CD4-positive, alpha-beta T cell treated with Interleukin-12 subunit alpha and Interleukin-12 subunit beta, for 1 hour (primary cell): Measurements from ENCODE around the gene TMEFF2.

Source experiments
- DNase-seq: peaks from one replicate; pipeline ENCODE4 v3.0.0-alpha.2; 2020

The TMEFF2 gene

DNA sequence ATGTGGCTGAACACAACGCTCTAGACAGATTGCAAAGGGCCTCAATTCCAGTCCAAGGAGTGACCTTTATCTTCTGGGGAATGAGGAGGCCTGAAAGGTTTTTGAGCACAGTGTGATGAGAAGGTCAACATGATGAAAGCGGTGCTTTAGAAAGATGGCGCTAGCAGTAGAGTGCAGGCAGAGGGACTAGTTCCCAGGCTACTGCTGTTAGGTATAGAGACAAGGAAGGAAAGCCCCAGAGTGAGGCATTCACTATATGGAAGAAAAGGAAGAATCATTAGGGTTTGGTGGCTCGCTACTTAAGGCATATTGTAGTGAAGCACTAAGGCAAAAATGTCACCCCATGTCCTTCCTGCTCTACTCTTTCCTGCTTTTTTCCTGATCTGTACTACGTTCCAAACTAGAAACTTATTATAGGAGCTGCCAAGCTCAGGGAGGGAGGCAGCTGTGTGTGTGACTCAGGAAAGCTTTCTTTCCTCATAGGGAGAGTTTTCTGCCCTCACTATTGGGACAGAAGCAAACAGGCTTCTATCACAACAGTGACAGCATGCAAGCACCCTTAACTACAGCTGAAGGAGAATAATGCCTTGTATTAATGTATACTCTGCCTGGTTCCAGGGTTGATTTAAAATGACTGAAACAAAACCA lies 187.0 kb downstream of the TMEFF2 start:
- no peak for DNase-seq

GRCh38 chr2:192005211-192005610 lies 189.5 kb downstream of the TMEFF2 start:
- no peak for DNase-seq

DNA sequence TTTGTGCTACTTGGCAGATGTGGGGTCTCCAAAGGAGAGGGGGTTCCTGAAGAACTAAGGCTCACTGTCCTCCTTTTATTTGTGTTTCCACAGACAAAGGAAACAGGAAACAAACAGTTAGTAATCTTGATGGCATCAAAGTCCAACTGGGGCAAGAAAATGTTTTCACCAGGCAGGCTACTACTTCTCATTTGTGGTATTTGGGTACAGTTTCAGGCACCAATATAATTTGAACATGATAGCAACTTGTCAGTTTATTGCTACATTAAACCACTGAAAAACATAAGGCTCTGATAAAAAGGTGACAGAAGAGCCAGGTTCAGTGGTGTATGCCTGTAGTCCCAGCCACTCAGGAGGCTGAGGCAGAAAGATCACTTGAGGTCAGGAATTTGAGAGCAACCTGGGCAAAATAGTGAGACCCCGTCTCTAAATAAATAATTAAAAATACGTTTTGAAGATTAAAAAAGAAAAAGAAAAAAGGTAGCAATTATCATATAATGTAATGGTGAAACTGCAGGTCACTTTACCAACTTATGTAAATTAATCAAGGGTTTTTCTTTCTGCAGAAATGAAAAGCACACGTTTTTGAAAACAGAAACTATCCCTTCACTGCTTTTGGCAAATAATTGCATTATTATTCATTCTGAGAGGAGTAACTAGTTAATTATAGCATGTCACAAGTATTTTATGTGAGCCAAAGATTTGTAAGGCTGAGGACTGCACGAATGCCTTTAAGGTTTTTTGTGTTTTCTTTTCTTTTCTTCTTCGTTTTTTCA lies 190.4 kb downstream of the TMEFF2 start:
- no peak for DNase-seq

DNA sequence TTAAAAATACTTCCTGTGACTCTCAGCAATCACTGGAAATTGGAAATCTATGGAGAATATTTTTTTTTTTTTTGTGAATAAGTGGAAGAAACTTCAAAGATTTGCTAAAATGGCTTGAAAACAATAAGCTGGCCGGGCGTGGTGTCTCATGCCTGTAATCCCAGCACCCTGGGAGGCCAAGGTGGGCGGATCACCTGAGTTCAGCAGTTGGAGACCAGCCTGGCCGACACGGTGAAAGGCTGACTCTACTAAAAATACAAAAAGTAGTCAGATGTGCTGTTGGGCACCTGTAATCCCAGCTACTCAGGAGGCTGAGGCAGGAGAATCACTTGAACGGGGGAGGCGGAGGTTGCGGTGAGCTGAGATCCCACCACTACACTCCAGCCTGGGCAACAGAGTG lies 192.3 kb downstream of the TMEFF2 start:
- no peak for DNase-seq

DNA sequence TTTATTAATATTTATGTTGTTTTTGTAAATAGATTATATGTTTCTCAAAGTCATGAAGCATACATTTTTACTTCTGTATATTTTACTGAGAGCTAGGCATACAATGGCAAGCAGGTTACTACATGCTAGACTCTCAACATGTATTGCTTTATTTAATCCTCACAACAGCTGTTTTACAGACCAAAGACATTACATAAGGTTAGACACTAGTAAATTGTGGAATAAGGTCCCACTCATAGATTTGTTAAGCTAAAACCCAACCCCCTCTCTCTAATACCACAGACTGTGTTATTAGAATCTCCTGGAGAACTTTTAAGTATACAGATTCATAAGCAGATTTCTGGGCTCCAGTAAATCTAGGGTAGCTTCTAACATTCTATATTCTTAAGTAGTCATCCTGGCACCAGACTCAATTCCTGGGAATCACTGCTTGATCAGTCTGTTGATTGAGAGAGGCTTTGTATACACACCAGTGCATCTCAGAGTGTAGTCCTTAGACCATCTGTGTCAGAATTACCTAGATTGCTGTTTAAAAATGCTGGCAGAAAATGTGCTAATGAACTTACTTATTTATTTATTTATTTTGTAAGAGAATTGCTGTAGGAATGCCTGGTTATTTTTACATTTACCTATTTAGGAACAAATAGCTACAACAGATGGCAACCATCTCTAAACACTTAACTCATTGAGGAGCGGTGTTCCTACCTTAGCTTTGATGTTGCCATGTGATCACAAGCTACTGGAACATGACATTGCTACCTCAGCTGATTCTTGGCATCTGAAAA lies 194.3 kb downstream of the TMEFF2 start:
- no peak for DNase-seq

DNA sequence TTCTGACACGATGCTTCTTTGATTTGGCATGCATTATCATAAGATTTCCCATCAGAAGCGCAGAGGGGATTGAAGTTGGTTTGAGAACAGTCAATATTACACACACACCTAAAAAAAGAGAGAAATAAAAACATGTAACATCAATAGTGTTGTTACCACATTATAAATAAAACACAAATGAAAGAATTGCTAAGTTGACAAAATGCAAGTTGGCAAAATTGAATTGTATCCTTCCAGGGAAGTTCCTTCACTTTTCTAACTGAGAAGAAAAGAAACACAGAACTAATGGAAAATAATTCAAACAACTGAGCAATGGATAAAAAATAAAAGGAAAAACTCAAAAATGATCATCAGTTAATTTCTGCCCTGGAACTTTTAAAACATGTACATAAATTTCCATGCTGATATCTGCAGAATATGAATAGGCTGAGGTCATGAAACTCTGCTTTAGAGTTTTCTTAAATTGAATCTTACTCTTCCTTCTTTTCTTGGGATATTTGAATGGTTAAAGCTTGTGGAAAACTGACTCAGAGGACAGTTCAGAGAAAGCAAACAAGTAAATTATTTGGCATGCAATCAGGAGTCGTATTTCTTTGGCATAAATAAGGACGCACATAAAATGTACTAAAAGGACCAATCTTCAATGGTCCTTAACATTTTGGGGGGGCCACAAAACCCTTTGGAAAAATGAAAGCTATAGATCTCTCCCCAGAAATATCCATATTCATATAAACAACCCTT lies 195.5 kb downstream of the TMEFF2 start:
- no peak for DNase-seq

- no peak for DNase-seq
Observed at GRCh38 chr2:191995285-191995684, 199.4 kb downstream of the TMEFF2 start.

GRCh38 chr2:191994749-191995148 lies 200.0 kb downstream of the TMEFF2 start:
- DNase-seq, result no peak

GRCh38 chr2:191991442-191991841 lies 203.3 kb downstream of the TMEFF2 start:
- DNase-seq, result no peak

DNA sequence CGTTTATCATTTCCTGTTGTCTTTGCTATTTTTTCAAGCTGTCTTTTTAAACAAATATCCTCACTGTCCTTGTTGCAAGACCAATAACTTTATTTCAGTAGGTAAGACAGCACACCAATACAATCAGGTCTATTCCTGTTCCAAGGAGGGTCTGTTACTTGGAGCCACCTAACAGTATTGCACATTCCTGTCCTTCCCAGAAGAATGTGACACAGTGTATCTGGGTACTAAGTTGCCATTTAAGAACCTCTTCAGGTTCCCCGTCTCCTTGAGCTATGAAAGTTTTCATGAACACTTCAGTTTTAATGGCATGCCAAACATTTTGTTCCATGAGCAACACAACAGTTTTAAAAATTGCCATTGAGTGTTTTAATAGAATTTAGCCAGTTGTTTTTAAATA lies 209.0 kb downstream of the TMEFF2 start:
- DNase-seq, result no peak

DNA sequence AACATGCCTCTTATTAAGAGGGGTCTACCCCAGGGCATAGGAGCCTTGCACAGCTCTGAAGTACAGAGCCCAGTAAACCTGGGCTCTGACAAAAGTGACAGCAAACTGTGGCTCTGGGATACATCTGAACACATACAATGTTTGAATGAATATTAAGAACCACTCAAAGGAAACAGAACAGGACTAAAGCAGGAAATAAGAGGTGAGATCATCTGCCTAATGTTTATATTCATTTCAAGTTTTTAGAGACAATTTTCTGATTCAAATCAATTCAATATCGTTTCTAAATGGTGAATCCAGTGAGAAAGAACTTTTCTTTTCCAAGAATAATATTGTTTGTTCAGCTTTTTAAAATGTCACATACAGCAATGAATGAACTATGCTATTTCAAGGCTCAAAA lies 211.1 kb downstream of the TMEFF2 start:
- no peak for DNase-seq

DNA sequence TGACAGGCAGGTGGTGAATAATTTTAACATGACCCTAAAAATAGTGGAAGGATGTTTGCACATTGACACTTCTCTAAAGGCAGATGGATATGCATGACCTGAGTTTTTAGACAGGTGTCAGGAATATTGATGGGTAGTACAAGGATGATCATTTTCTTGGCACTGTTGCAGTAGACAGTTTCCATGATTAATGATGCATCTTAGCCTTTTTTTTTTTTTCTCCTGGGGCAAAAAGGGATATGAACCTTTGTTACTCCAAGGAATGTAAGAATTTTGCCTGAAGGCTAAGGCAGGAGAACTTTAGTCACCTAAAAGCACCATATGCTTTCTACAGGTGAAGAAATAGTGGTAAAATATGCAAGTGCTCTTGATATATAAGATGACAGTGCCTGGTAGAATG lies 211.5 kb downstream of the TMEFF2 start:
- no peak for DNase-seq

GRCh38 chr2:191981706-191982105 lies 213.0 kb downstream of the TMEFF2 start:
- DNase-seq, result no peak

DNA sequence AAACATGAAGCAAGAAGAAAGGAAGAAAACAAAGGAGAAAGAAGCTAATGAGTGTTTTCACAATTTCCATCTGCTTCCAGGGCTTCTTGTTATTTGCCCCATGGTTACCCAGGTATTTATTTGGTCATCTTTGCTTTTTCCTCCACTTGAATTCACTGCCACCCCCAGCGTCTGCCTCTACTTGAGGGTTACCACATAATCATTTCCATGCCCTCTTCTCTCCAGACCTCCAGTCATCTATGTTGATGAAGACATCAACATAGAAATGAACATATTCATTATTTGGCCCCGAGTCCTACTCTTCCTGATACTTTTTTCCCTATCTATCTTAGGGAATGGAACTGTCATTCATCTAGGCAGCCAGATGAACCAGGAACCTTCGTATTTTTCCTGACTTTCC lies 214.2 kb downstream of the TMEFF2 start:
- DNase-seq, result no peak

- no peak for DNase-seq
Observed at GRCh38 chr2:191979221-191979730, 215.5 kb downstream of the TMEFF2 start.

- no peak for DNase-seq
Observed at GRCh38 chr2:191977754-191978153, 217.0 kb downstream of the TMEFF2 start.

DNA sequence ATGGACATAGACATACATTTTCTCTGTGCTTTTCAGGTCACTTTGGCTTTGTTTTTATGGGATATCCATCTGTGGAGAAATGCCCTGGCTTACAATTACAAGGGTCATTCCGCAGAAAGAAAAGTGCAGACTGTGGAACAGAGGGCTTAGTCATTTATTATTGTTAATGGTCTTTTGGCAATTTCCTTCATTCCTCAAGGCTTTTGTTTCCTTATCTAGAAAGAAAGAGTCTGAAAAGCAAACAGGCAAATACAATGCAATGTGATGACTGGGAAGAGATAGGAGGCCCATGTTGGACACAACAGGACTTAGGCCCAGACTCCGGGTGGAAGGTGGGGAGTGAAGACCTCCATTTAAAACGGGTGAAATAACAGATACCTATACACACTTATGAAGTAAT lies 218.3 kb downstream of the TMEFF2 start:
- DNase-seq, result no peak

GRCh38 chr2:191974676-191975075 lies 220.1 kb downstream of the TMEFF2 start:
- no peak for DNase-seq

DNA sequence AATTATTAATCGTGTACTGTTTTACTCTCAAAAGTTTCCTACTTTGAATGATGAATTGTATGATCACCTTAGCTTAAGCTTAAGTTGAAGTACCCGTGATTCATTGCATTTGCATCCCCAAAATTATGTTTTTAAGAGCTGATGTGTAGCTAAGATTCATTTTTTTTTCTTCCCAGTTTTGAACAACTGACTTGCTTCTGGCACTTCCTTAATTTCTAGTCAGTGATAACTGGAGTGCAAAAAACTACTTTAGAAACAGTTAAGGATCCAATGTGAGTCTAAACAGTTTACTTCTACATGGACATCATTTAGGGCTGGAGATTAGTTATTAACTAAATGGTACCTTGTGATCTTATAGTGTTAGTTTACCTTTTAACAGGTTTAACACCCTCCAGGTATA lies 223.9 kb downstream of the TMEFF2 start:
- no peak for DNase-seq

DNA sequence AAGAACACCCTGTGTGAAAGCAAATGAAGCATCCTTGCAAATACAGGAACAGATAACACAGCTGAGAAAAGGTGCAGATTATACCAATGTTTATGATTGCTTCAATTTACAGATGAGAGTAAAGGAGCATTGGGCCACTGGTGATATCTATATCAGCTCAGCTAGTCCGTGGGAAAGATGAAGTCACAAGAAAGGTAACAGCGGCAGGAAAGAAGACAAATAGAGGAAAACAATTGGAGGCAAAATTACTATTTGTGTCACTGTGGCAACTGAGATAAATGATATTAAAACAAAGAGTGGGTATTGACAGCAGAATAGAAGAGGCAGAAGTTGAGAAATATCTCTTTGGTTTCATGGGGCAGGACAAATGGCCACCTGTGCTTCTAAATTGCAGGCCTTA lies 226.6 kb downstream of the TMEFF2 start:
- DNase-seq, result no peak

- no peak for DNase-seq
Observed at GRCh38 chr2:191965733-191966132, 229.0 kb downstream of the TMEFF2 start.

DNA sequence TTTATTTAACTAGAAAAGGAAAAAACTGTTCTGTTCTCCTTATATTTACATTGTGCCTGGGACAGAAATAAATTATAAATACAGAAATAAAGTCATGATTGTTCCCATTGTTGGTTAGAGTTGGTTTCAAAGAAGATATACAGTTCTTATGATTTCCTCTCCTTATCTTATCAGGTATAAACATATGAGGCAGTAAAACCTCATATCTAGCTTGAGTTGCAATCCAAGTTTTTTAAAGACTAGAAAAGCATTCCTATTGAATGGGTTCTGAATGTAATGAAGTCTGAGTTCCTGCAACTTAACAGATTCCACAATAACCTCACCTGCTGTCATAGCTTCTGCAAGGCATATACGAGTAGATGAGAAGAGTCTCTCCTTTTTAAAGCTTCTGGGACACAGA lies 233.2 kb downstream of the TMEFF2 start:
- no peak for DNase-seq

DNA sequence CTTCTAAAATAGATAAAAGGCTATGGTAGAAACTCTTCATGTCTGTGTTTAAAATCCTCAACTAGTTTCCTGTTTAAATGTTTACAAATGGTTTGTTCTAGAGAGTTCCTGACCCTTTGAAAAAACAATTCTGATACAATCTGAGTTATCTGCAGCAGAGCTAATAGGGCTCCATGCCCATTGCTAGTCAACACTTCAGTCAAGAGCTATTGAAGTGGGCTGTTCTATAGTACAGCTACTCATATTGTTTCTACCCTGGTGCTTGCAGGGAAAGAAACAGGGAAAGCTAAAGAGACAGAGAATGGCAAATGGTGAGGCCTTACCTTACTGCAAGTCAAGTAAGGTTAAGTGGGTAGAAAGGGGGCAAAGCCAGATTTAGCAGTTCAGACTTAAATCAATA lies 235.5 kb downstream of the TMEFF2 start:
- DNase-seq, result no peak
